Jurkat, Clone E6-1 (cell line): ENCODE measurements around the gene CMC1. TPM values are rescaled to one million over a fixed set of nuclear protein-coding genes. Genes with fewer than 3 reads are reported as not detected.
"Not testable (repeated sequence)": the region's sequence is repeated elsewhere in the genome, so short reads cannot be mapped to it uniquely, and the experiment has no call there.

Experiments
- DNase-seq: peaks from one replicate; pipeline ENCODE4 v3.0.0-alpha.2; 2011; ENCODE audit warnings: low read depth, low spot score
- H3K4me3 ChIP-seq: 2 replicates; pipeline ENCODE4 v1.5.1; 2011; ENCODE audit warnings: mild to moderate bottlenecking, low read length, control low read depth, moderate library complexity
- polyA plus RNA-seq: library from polyadenylated mRNA; unstranded; fragments of >200 nt; gene quantifications from one replicate; pipeline ENCODE4 v1.2.1, GENCODE V29; 2012; ENCODE audit warnings: missing spikeins; ENCODE audit not compliant: insufficient read length, insufficient read depth

CMC1 gene
- 69.9 TPM for polyA plus RNA-seq

GRCh38 chr3:28241221-28242160 lies at the start of gene CMC1:
Gene CMC1, plus strand, starts transcription at chr3:28241619. Its CDS starts 175 bp downstream, at chr3:28241794.
- peak within 1 kb of the TSS; percentile 84 for H3K4me3 ChIP-seq
- peak; percentile 92 for DNase-seq

- H3K4me3 ChIP-seq = no peak overlapping the region
- DNase-seq = no peak
These were observed 43.3 kb upstream of the CMC1 start for GRCh38 chr3:28198161-28198560.

GRCh38 chr3:28198974-28199373 lies 42.4 kb upstream of the CMC1 start:
- DNase-seq = no peak
- no peak overlapping the region for H3K4me3 ChIP-seq

GRCh38 chr3:28199643-28200042 lies 41.8 kb upstream of the CMC1 start:
- H3K4me3 ChIP-seq, DNase-seq: not testable (repeated sequence)

GRCh38 chr3:28200366-28200848 lies 41.0 kb upstream of the CMC1 start:
- DNase-seq, H3K4me3 ChIP-seq: not testable (repeated sequence)

GRCh38 chr3:28206479-28206878 lies 34.9 kb upstream of the CMC1 start:
- H3K4me3 ChIP-seq = no peak overlapping the region
- DNase-seq = no peak

- DNase-seq = no peak
- no peak overlapping the region for H3K4me3 ChIP-seq
These were observed 34.3 kb upstream of the CMC1 start for GRCh38 chr3:28207000-28207733.

GRCh38 chr3:28210968-28211713 lies 30.3 kb upstream of the CMC1 start:
- peak; percentile 42 for DNase-seq
- H3K4me3 ChIP-seq = no peak overlapping the region

GRCh38 chr3:28212681-28213080 lies 28.7 kb upstream of the CMC1 start:
- no peak for DNase-seq
- H3K4me3 ChIP-seq = no peak overlapping the region

GRCh38 chr3:28215407-28215806 lies 26.0 kb upstream of the CMC1 start:
- DNase-seq = no peak
- H3K4me3 ChIP-seq = no peak overlapping the region

GRCh38 chr3:28218071-28218916 lies 23.1 kb upstream of the CMC1 start:
- no peak overlapping the region for H3K4me3 ChIP-seq
- DNase-seq = no peak

GRCh38 chr3:28218917-28219198 lies 22.6 kb upstream of the CMC1 start:
- H3K4me3 ChIP-seq = no peak overlapping the region
- no peak for DNase-seq

- no peak overlapping the region for H3K4me3 ChIP-seq
- DNase-seq = no peak
These were observed 17.0 kb upstream of the CMC1 start for GRCh38 chr3:28224430-28224829.

- DNase-seq = no peak
- H3K4me3 ChIP-seq = no peak overlapping the region
These were observed 15.4 kb upstream of the CMC1 start for GRCh38 chr3:28226020-28226419.

- DNase-seq = no peak
- no peak overlapping the region for H3K4me3 ChIP-seq
These were observed 12.8 kb upstream of the CMC1 start for GRCh38 chr3:28228623-28229022.

GRCh38 chr3:28232659-28233058 lies 8.8 kb upstream of the CMC1 start:
- no peak for DNase-seq
- no peak overlapping the region for H3K4me3 ChIP-seq

- no peak overlapping the region for H3K4me3 ChIP-seq
- no peak for DNase-seq
These were observed 7.0 kb upstream of the CMC1 start for GRCh38 chr3:28234454-28234853.

GRCh38 chr3:28239108-28239507 lies 2.3 kb upstream of the CMC1 start:
- DNase-seq = no peak

GRCh38 chr3:28240441-28240840 lies 978 bp upstream of the CMC1 start:
- no peak overlapping the region for H3K4me3 ChIP-seq
- DNase-seq = no peak

More at GRCh38 chr3:28239108-28239507, 2.3 kb upstream of the CMC1 start:
- H3K4me3 ChIP-seq = no peak overlapping the region
